ENCODE data around the gene CCL4L2. TPM values are rescaled to one million over a fixed set of nuclear protein-coding genes. Genes with fewer than 3 reads are reported as not detected.
"Not testable (repeated sequence)": the region's sequence is repeated elsewhere in the genome, so short reads cannot be mapped to it uniquely, and the experiment has no call there.

The CCL4L2 gene
- total and polyA plus RNA-seq, 3 donors from 2014 or later, result 0.74 to 3.6 TPM; not detected in 1

DNA sequence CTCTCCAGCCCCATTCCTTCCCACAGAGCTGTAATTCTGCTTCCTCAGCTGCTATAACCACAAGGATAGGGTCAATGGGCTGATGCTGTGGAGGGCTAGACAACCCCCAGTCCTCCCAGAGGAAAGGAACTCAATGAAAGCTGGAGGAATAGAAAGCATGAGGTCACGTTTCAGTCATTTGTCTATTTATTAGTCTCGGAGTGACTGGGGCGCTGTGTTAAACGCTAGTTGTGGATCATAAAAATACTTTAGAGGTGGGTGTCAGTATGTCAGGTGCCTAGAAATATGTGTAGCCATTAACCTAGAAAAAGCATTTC, 13.5 kb upstream of the CCL4L2 start:
- no peaks in the 10 kb centered on the region for H3K9me3 ChIP-seq
- H3K4me1 ChIP-seq, result no peaks in the 10 kb centered on the region
- no peaks in the 10 kb centered on the region for H3K36me3 ChIP-seq (ENCODE audit: low read depth, missing control alignments)
- no peak overlapping the region for H3K27ac ChIP-seq
- TF ChIP-seq, protein P1, sequence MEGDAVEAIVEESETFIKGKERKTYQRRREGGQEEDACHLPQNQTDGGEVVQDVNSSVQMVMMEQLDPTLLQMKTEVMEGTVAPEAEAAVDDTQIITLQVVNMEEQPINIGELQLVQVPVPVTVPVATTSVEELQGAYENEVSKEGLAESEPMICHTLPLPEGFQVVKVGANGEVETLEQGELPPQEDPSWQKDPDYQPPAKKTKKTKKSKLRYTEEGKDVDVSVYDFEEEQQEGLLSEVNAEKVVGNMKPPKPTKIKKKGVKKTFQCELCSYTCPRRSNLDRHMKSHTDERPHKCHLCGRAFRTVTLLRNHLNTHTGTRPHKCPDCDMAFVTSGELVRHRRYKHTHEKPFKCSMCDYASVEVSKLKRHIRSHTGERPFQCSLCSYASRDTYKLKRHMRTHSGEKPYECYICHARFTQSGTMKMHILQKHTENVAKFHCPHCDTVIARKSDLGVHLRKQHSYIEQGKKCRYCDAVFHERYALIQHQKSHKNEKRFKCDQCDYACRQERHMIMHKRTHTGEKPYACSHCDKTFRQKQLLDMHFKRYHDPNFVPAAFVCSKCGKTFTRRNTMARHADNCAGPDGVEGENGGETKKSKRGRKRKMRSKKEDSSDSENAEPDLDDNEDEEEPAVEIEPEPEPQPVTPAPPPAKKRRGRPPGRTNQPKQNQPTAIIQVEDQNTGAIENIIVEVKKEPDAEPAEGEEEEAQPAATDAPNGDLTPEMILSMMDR (IDR thresholded peaks at IDR 0.05), result no peak
- no peak for TF ChIP-seq POLR2A (IDR thresholded peaks at IDR 0.05)
- no peak for DNase-seq
- no peak overlapping the region for H3K4me3 ChIP-seq
- WGBS, 2 donors, result 79 to 81% methylated on average over 4 of the region's 4 CpGs
- H3K27me3 ChIP-seq, result no peaks in the 10 kb centered on the region
- intact Hi-C loops (cut with DNase I; ENCODE audit: low total_unique reads), result no loop called here

DNA sequence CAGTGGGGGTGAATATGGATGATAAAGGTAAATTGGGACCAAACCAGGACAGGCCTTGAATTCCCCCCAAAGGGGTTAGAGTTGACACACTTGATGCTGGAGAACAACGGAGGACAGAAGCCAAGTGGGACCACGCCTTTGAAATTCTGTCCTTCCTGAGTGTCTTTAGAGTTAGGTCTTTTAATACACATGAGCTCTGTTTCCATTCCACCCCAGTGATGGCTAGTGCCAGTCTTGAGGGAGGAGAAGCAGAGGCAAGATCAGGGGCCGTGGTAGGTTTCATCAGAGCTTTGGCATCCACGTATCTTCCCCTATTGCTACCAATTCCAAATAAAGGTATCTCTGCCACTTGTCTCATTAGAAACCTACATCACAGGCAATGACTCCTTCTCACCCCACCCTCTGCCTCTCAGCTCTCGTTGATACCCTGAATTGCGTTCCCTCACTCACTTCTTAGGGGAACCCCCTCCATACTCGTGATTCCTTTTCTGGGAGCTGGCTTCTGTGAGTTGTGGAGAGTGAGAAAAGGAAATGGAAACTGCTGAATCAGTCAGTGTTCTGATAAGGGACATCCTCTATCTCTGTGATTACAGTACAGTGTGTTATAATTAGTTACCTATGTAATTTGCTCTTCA, 11.9 kb upstream of the CCL4L2 start:
- Histone ChIP-seq H3K9me3 (no peaks in the 10 kb centered on the region), H3K4me3 (no peak overlapping the region), H3K4me1 (no peaks in the 10 kb centered on the region), H3K27me3 (no peaks in the 10 kb centered on the region), H3K36me3 (ENCODE audit: low read depth, missing control alignments) (no peaks in the 10 kb centered on the region), H3K27ac (no peak overlapping the region)
- DNase-seq, result no peak
- TF ChIP-seq POLR2A (IDR thresholded peaks at IDR 0.05), result no peak
- TF ChIP-seq, protein P1 (IDR thresholded peaks at IDR 0.05), result no peak
- intact Hi-C loops (cut with DNase I; ENCODE audit: low total_unique reads), result no loop called here
- 68 to 73% methylated on average over 7 of the region's 7 CpGs for WGBS, 2 donors

DNA sequence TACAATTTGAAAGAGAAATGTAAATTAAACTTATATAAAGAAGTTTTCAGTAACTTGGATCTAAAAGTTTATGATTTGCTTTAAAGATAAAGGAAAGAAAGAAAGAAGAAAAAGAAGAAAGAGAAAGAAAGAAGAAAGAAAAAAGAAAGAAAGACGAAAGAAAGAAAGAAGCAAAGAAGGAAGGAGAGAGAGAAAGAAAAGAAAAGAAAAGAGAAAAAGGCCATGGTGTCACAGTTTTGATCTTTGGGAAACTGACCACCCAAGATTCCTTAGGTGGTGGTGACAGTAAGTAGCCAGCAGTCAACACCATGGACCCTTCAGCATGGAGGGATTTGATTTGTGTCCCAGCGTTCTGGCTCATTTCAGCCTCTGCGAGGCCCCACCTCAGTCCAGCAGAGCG, 9.8 kb upstream of the CCL4L2 start:
- H3K27me3 ChIP-seq; intact Hi-C loops (cut with DNase I; ENCODE audit: low total_unique reads); H3K9me3 ChIP-seq; DNase-seq; H3K36me3 ChIP-seq (ENCODE audit: low read depth, missing control alignments); H3K27ac ChIP-seq; H3K4me3 ChIP-seq: not testable (repeated sequence)
- H3K4me1 ChIP-seq, result peaks cover 10% of the 10 kb centered on the region
- WGBS, 2 donors, result 94 to 97% methylated on average over 4 of the region's 4 CpGs

DNA sequence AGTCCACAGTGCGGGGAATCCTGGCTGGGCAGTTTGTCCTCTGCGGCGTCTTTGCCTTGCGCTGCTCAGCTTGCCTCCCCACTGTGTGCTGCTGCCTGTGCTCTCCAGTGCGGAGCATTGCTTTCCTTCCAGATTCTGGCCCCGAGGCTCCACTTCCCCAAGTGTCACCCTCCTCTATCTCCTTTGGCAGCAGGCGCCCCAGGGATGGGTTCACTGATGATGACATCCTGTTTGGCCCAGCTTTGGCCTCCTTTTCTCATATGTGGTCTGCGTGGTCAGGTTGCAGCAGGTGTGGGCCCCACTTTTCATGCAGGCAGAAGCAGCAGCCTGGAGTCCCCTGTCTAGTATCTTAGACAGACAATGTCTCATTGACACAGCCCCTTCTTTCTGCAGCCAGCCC, 9.4 kb upstream of the CCL4L2 start:
- H3K36me3 ChIP-seq (ENCODE audit: low read depth, missing control alignments); DNase-seq; H3K4me3 ChIP-seq; H3K27me3 ChIP-seq; intact Hi-C loops (cut with DNase I; ENCODE audit: low total_unique reads); H3K27ac ChIP-seq; H3K9me3 ChIP-seq: not testable (repeated sequence)
- H3K4me1 ChIP-seq, result peaks cover 10% of the 10 kb centered on the region
- WGBS, 2 donors, result 91% methylated on average over 8 of the region's 8 CpGs

DNA sequence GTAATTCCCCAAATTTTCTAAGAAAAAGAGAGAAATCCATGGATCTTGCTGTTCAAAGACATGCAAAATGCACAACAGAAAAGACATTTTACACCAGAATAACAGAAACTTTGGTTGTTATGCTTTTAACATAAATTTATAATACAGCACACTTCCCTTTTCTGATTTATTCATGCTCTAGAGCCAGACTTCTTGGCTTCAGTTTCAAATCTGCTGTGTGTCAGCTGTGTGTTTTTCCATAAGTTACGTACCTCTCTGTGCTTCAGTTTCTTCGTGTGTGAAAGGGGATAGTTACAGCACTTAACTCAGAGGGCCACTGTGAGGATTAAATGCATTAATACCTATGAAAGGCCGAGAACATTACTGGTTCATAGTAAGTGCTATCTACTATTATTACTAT, 7.5 kb upstream of the CCL4L2 start:
- WGBS, 2 donors, result 93 to 96% methylated on average over 3 of the region's 3 CpGs
- DNase-seq, result no peak
- peaks cover 10% of the 10 kb centered on the region for H3K4me1 ChIP-seq
- no peaks in the 10 kb centered on the region for H3K36me3 ChIP-seq (ENCODE audit: low read depth, missing control alignments)
- no peak overlapping the region for H3K4me3 ChIP-seq
- no peaks in the 10 kb centered on the region for H3K27me3 ChIP-seq
- H3K9me3 ChIP-seq, result no peaks in the 10 kb centered on the region
- no peak for TF ChIP-seq POLR2A (IDR thresholded peaks at IDR 0.05)
- TF ChIP-seq, protein P1 (IDR thresholded peaks at IDR 0.05), result no peak
- intact Hi-C loops (cut with DNase I; ENCODE audit: low total_unique reads), result no loop called here
- no peak overlapping the region for H3K27ac ChIP-seq

DNA sequence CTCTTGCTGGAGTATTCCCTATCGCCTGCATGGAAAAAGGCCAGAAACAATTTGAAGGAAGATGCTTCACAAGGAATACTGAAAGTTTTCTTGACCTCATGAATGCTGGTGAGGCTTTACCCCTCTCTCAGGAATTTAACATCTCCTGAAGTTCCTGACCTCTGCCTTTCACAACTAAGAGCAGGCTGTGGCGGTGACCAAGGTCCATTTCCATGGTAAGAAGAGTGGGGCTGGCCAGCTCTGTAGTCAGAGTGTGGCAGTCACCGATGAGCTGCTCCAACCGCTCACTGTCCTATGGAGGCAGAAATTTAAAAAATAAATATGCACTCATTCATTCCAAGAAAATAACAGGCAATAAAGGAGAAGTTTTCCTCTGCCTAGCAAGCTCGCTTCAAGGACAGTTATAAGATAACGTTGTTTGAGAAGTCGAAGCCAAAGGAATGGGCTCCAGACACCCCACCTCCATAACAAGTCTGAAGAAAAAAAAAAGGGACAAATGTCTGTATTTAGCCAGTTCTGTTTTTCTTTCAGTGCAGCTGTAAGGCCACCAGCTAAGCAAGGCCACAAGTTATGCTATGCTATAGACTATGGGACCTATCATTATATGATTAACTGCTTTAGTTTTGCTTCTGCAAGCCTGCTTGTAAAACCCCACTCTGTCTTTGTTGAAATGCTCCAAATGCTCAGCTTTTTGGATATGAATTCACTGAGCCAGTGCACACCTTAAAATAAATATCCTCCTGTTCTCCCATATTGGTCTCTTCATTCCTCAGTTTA, 6.0 kb upstream of the CCL4L2 start:
- no peak for DNase-seq

More for the DNA sequence above, 6.0 kb upstream of the CCL4L2 start:
- Histone ChIP-seq H3K9me3 (no peaks in the 10 kb centered on the region), H3K27ac (no peak overlapping the region), H3K27me3 (no peaks in the 10 kb centered on the region), H3K4me1 (peaks cover 10% of the 10 kb centered on the region), H3K36me3 (ENCODE audit: low read depth, missing control alignments) (no peaks in the 10 kb centered on the region), H3K4me3 (no peak overlapping the region)
- intact Hi-C loops (cut with DNase I; ENCODE audit: low total_unique reads), result no loop called here
- TF ChIP-seq, protein P1 (IDR thresholded peaks at IDR 0.05), result no peak
- no peak for TF ChIP-seq POLR2A (IDR thresholded peaks at IDR 0.05)
- 28 to 40% methylated on average over 7 of the region's 7 CpGs for WGBS, 2 donors

Measured in testis (tissue), 3 donors.